Fibroblast of lung (primary cell): Measurements from ENCODE around the gene PSMD13. TPM values are rescaled to one million over a fixed set of nuclear protein-coding genes. Genes with fewer than 3 reads are reported as not detected.

Experiments
- DNase-seq, 2 donors: peaks; one replicate each; pipeline versions ENCODE4 v3.0.0 to v3.0.0-alpha.2; 2010; ENCODE audit warnings: low read depth in 2 of 2
- H2AFZ ChIP-seq: 2 replicates; pipeline ENCODE4 v1.5.1; 2012; ENCODE audit warnings: low read length, control low read depth, inconsistent platforms
- H3K27ac ChIP-seq: 2 replicates; pipeline ENCODE4 v1.5.1; 2011; ENCODE audit warnings: low read length, control low read depth; ENCODE audit not compliant: insufficient read depth
- H3K27me3 ChIP-seq: 2 replicates; pipeline ENCODE4 v1.5.1; 2011; ENCODE audit warnings: mild to moderate bottlenecking, low read length; ENCODE audit not compliant: control insufficient read depth, insufficient read depth
- H3K36me3 ChIP-seq: 2 replicates; pipeline ENCODE4 v1.5.1; 2011; ENCODE audit warnings: low read length; ENCODE audit not compliant: control insufficient read depth, insufficient read depth
- H3K4me1 ChIP-seq: 2 replicates; pipeline ENCODE4 v1.5.1; 2011; ENCODE audit warnings: low read length; ENCODE audit not compliant: control insufficient read depth, insufficient read depth; ENCODE audit errors: extremely low read depth
- H3K4me2 ChIP-seq: 2 replicates; pipeline ENCODE4 v1.5.1; 2011; ENCODE audit warnings: low read length, control low read depth; ENCODE audit not compliant: insufficient read depth; ENCODE audit errors: extremely low read depth
- H3K4me3 ChIP-seq, 4 experiments: fragments of 200-600 bp in 1 of 4; sonication (generic) in 1 of 4; replicated peaks in 1 of 4; 2 replicates each; pipeline ENCODE4 v1.5.1; 2011 to 2016; ENCODE audit warnings: low read length in 4 of 4, low read depth in 3 of 4, mild to moderate bottlenecking in 3 of 4, control low read depth in 2 of 4, inconsistent platforms in 1 of 4, mixed read lengths in 1 of 4; ENCODE audit not compliant: insufficient read depth in 1 of 4; ENCODE audit errors: control extremely low read depth in 1 of 4
- H3K79me2 ChIP-seq: 2 replicates; pipeline ENCODE4 v1.5.1; 2012; ENCODE audit warnings: mild to moderate bottlenecking, low read length, inconsistent platforms; ENCODE audit not compliant: control insufficient read depth, insufficient read depth
- H3K9ac ChIP-seq: 2 replicates; pipeline ENCODE4 v1.5.1; 2011; ENCODE audit warnings: mild to moderate bottlenecking, low read length, control low read depth; ENCODE audit not compliant: insufficient read depth
- H3K9me3 ChIP-seq: 2 replicates; pipeline ENCODE4 v1.5.1; 2012; ENCODE audit warnings: low read depth, low read length; ENCODE audit not compliant: control insufficient read depth, insufficient read depth
- H4K20me1 ChIP-seq: 2 replicates; pipeline ENCODE4 v1.5.1; 2011; ENCODE audit warnings: low read length; ENCODE audit not compliant: control insufficient read depth, insufficient read depth; ENCODE audit errors: extremely low read depth
- CTCF ChIP-seq, 2 donors: IDR thresholded peaks in 1 of 2; conservative IDR thresholded peaks in 1 of 2; 1 replicate in 1 of 2; 2 replicates in 1 of 2; pipeline ENCODE4 v1.5.1; 2011 to 2012; ENCODE audit warnings: low read length in 2 of 2, control low read depth in 1 of 2, inconsistent platforms in 1 of 2, low read depth in 1 of 2, mild to moderate bottlenecking in 1 of 2
- EZH2 ChIP-seq: IDR thresholded peaks from 2 replicates; pipeline ENCODE4 v1.5.1; 2012; ENCODE audit warnings: low read length, control low read depth, mild to moderate bottlenecking; ENCODE audit errors: missing control alignments
- polyA plus RNA-seq, 2 donors: library from polyadenylated mRNA; depleted of rRNA in 1 of 2; stranded (reverse) in 1 of 2; unstranded in 1 of 2; fragments of >200 nt; gene quantifications; 2 replicates each; pipeline ENCODE4 v1.2.1, GENCODE V29; 2011 to 2012; ENCODE audit warnings: missing spikeins in 1 of 2
- total RNA-seq: library from RNA; depleted of rRNA; stranded (reverse); fragments of >200 nt; gene quantifications from 2 replicates; pipeline ENCODE4 v1.2.1, GENCODE V29; 2014

Gene PSMD13
- total and polyA plus RNA-seq, 2 donors (not counting 1 experiment from before 2014, with no cell fraction given) = 106 to 147 TPM

- Histone ChIP-seq H3K27me3 (peaks cover 3% of the 10 kb centered on the region), H3K36me3 (no peaks in the 10 kb centered on the region), H3K9me3 (no peaks in the 10 kb centered on the region), H3K4me3 (no peak overlapping the region), H3K4me1 (peaks cover 3% of the 10 kb centered on the region), H3K79me2 (no peaks in the 10 kb centered on the region), H3K9ac (no peak overlapping the region), H4K20me1 (no peaks in the 10 kb centered on the region), H3K4me2 (no peak overlapping the region), H3K27ac (no peak overlapping the region), H2AFZ (no peak overlapping the region)
- no peak for TF ChIP-seq EZH2
- no peak for TF ChIP-seq CTCF (conservative IDR thresholded peaks at IDR 0.05 in 1 of 2, IDR thresholded peaks at IDR 0.05 in 1 of 2; ENCODE audit: low read depth in 1 of 2, low read length in 2 of 2)
- DNase-seq = no peak
These were observed 57.3 kb downstream of the PSMD13 start for GRCh38 chr11:293852-294661.

GRCh38 chr11:294780-295179, 58.0 kb downstream of the PSMD13 start:
- DNase-seq = no peak
- TF ChIP-seq EZH2 (no peak), CTCF (conservative IDR thresholded peaks at IDR 0.05 in 1 of 2, IDR thresholded peaks at IDR 0.05 in 1 of 2; ENCODE audit: low read depth in 1 of 2, low read length in 2 of 2) (no peak)
- Histone ChIP-seq H3K36me3 (no peaks in the 10 kb centered on the region), H4K20me1 (no peaks in the 10 kb centered on the region), H2AFZ (no peak overlapping the region), H3K9ac (no peak overlapping the region), H3K9me3 (no peaks in the 10 kb centered on the region), H3K4me2 (no peak overlapping the region), H3K27ac (no peak overlapping the region), H3K4me1 (peaks cover 3% of the 10 kb centered on the region), H3K79me2 (no peaks in the 10 kb centered on the region), H3K27me3 (peaks cover 3% of the 10 kb centered on the region), H3K4me3 (no peak overlapping the region)

- Histone ChIP-seq H4K20me1 (no peaks in the 10 kb centered on the region), H3K4me2 (no peak overlapping the region), H3K79me2 (no peaks in the 10 kb centered on the region), H3K9ac (no peak overlapping the region), H3K27ac (no peak overlapping the region), H3K27me3 (peaks cover 8% of the 10 kb centered on the region), H2AFZ (no peak overlapping the region), H3K9me3 (no peaks in the 10 kb centered on the region), H3K36me3 (no peaks in the 10 kb centered on the region), H3K4me3 (no peak overlapping the region), H3K4me1 (peaks cover 3% of the 10 kb centered on the region)
- TF ChIP-seq EZH2 (no peak), CTCF (conservative IDR thresholded peaks at IDR 0.05 in 1 of 2, IDR thresholded peaks at IDR 0.05 in 1 of 2; ENCODE audit: low read depth in 1 of 2, low read length in 2 of 2) (no peak)
- no peak for DNase-seq
These were observed 58.8 kb downstream of the PSMD13 start for GRCh38 chr11:295351-296170.
